CD4-positive, alpha-beta T cell treated with Interleukin-4 for 1 hour (primary cell): ENCODE measurements around the gene SELL.
"Not testable (repeated sequence)": the region's sequence is repeated elsewhere in the genome, so short reads cannot be mapped to it uniquely, and the experiment has no call there.

Experiments used
- DNase-seq, 2 donors: peaks; one replicate each; pipeline ENCODE4 v3.0.0-alpha.2; 2020 to 2022

Gene SELL

GRCh38 chr1:169662680-169663079, 48.7 kb downstream of the SELL start:
- not testable (repeated sequence) for DNase-seq

- not testable (repeated sequence) for DNase-seq
These were observed 50.4 kb downstream of the SELL start for GRCh38 chr1:169661066-169661465.

- peak in 1 of 2 donors; percentile 42 for DNase-seq
These were observed 52.6 kb downstream of the SELL start for GRCh38 chr1:169658777-169659176.

GRCh38 chr1:169653873-169654272, 57.5 kb downstream of the SELL start:
- no peak for DNase-seq

GRCh38 chr1:169651035-169651434, 60.4 kb downstream of the SELL start:
- no peak for DNase-seq

GRCh38 chr1:169650551-169650950, 60.9 kb downstream of the SELL start:
- DNase-seq = no peak

GRCh38 chr1:169648709-169649108, 62.7 kb downstream of the SELL start:
- no peak for DNase-seq

GRCh38 chr1:169648187-169648586, 63.2 kb downstream of the SELL start:
- DNase-seq = no peak

- no peak for DNase-seq
These were observed 63.9 kb downstream of the SELL start for GRCh38 chr1:169647512-169647911.

- no peak for DNase-seq
These were observed 67.1 kb downstream of the SELL start for GRCh38 chr1:169644297-169644696.
